Activated CD4-positive, alpha-beta T cell treated with anti-CD3 and anti-CD28 coated beads, Interleukin-2, amount 10 ng/mL, durations not matched to agents 24 days and 14 days (primary cell): ENCODE results near the gene HOXB3. TPM values are rescaled to one million over a fixed set of nuclear protein-coding genes. Genes with fewer than 3 reads are reported as not detected.

Source experiments
- DNase-seq: peaks from one replicate; pipeline ENCODE4 v3.0.0; 2022
- H3K27ac Mint-ChIP-seq: one replicate; pipeline ENCODE4 v1.8.0; 2022; ENCODE audit warnings: mild to moderate bottlenecking, mixed read lengths
- H3K27me3 Mint-ChIP-seq: one replicate; pipeline ENCODE4 v1.8.0; 2022; ENCODE audit warnings: mixed read lengths
- H3K36me3 Mint-ChIP-seq: one replicate; pipeline ENCODE4 v1.8.0; 2022; ENCODE audit warnings: low read depth, mild to moderate bottlenecking, mixed read lengths
- H3K4me1 Mint-ChIP-seq: one replicate; pipeline ENCODE4 v1.8.0; 2021; ENCODE audit warnings: mixed read lengths
- H3K4me3 Mint-ChIP-seq: one replicate; pipeline ENCODE4 v1.8.0; 2022; ENCODE audit warnings: mild to moderate bottlenecking, moderate library complexity, mixed read lengths
- H3K9me3 Mint-ChIP-seq: one replicate; pipeline ENCODE4 v1.8.0; 2021; ENCODE audit warnings: mixed read lengths
- intact Hi-C: fragments of 100-400 bp; cut with micrococcal nuclease; formaldehyde crosslinking; loops from one replicate; pipeline ENCODE4 v1.15.1; 2023
- total RNA-seq: library from RNA; stranded (reverse); gene quantifications from 2 replicates; pipeline ENCODE4 v1.2.3, GENCODE V29; 2022

Gene HOXB3
- total RNA-seq, 1 donor from 2014 or later = 3.7 TPM

DNA sequence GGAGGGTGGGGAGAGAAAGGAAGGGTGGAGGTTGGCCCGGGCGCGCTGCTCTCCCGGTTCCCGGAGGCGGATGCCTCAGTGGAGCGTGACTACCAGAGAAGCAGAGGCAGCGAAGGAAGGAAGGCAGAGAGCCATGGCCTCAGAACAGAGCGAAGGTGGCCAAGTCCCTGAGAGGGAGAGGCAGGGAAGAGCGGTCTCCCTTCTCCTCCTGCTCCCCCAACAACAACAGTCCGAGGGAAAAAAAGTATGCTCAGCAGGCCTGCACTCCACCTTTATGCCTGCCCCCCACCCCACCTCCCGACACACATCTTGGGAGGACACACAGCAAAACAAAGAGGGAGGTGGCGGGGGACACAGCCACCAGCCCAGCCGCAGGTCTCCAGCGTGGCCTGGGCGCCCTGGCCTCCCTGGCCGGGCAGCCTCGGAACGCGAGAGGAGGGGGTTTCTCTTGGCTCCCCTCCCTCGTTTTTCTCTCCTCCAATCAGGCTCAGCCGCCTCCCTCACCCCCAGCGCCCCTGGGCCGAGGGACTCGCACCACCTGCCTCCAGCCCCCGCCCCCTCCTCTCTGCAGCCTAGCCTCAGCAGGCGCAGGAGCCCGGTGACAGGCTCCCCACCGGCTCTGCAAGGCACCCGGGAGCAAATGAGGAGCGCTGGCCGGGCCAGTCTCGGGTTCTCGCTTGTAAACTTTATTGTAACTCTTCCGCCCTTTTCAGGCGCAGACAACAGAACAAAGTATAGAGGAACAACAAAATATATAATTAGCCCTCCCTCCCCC lies 21.8 kb upstream of the HOXB3 start:
- intact Hi-C loops = loop anchor here (2.0 to 10.0 kb wide), 4 partner anchors 15 to 1353 kb away; partner anchors contain the start of genes DLX4 and IGF2BP1
- Mint-ChIP-seq H3K4me3 (peak overlapping the region; percentile 89), H3K9me3 (no peaks in the 10 kb centered on the region), H3K4me1 (peaks cover 34% of the 10 kb centered on the region), H3K36me3 (peaks cover 7% of the 10 kb centered on the region), H3K27ac (peak overlapping the region; percentile 46), H3K27me3 (peaks cover 80% of the 10 kb centered on the region)
- peak; percentile 72 for DNase-seq

DNA sequence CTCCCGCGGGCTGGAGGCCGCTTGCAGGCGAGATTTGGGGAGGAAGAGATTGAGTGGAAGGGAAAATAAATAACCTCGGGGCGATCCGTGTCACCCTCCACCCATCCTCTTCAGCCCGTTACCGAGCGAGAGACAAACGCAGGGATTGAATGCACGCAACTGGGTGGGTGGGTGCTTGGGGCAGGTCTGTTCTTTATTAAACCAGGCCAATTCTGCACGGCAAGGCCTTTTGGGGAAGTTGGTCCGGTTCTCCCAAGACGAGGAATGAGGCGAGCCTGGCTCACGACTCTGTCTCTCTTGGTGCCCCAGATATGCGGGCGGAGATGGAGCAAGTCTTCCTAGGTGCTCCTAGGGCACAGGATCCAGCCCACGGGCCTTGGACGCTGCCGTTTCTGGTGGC lies 21.2 kb upstream of the HOXB3 start:
- Mint-ChIP-seq H3K27ac (peak overlapping the region; percentile 56), H3K4me1 (peaks cover 32% of the 10 kb centered on the region), H3K27me3 (peaks cover 80% of the 10 kb centered on the region), H3K4me3 (peak overlapping the region; percentile 89), H3K9me3 (no peaks in the 10 kb centered on the region), H3K36me3 (peaks cover 7% of the 10 kb centered on the region)
- intact Hi-C loops = loop anchor here (2.0 to 10.0 kb wide), 3 partner anchors 14 to 1354 kb away; partner anchors contain the start of genes DLX4 and IGF2BP1
- no peak for DNase-seq

DNA sequence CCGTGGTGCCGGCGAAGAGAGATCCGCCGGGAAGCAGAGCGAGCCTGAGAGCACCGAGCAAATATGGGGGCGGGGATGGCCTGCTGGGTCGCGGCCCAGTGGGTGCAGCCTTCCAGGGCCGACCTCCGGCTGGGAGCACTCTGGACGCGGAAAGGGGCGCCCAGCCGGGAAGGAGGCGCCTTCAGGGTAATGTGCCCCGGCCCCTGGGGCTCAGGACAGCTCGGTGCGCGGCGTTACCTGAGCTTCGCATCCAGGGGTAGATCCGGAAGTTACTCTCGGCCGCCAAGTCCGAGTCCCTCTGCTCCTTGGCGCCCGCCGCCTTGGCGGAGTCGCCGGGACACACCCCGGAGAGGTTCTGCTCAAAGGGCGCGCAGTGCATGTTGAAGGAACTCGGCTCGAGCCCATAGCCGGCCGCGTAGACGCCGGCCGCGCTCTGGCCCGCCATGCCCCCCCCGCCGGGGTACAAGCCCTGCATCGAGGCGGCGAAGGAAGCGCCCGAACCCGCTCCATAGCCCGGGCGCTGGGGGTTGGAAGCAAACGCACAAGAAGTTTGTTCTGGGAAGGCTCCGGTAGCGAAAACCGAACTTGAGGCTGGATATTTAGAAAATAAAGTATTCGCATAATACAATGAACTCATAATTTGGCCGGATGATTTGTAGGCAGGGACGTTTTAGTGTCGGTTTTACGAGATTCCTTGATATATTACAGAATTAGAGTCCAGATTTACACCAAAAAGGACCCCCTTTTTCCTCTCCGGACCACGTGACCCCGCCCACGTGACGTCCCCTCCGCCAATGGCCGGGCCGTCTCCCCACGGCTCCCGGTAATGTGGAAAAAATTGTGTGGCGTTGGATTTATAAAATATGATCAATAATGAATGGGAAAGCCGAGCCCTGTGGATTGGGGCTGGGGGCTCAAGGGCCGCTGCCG lies 20.5 kb upstream of the HOXB3 start, which contains the start of gene HOXB7:
HOXB7 (minus strand) TSS at position 736 of the 930 bp plus-strand sequence; CDS start at position 637, 99 bp downstream.
- DNase-seq = peak; percentile 90
- Mint-ChIP-seq H3K36me3 (peaks cover 7% of the 10 kb centered on the region), H3K9me3 (no peaks in the 10 kb centered on the region), H3K27ac (peak within 1 kb of the TSS; percentile 56), H3K4me3 (peak within 1 kb of the TSS; percentile 89), H3K4me1 (peaks cover 32% of the 10 kb centered on the region), H3K27me3 (peaks cover 76% of the 10 kb centered on the region)
- intact Hi-C loops = loop anchor here (2.0 to 10.0 kb wide), 3 partner anchors 14 to 1354 kb away; partner anchors contain the start of genes DLX4 and IGF2BP1

DNA sequence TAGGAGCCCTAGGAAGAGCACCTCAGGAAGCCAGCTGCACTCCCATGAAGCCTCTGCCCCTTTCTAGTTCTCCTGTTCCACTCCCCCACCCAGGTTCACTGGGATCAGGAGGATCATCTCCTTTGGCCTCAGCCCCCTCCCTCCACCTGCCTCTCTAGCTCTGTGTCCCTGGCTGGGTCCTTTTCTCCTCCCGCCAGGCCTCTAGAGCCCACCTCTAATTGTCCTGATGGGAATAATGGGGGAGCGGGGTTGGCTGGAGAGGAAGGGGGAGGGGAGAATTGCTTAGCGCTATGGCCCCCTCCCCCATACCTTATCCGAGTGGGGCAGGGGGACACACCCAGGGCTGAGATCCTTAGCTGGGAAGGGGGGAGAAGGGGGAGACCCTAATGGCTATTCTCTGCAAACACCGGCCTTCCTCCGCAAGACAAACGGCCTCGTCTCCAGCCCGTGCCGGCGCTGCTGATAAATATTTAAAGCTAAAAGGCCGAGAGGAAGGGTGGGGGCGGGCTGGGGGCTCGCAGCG lies 19.8 kb upstream of the HOXB3 start:
- Mint-ChIP-seq H3K4me3 (peak overlapping the region; percentile 89), H3K27ac (no peak overlapping the region), H3K9me3 (no peaks in the 10 kb centered on the region), H3K27me3 (peaks cover 75% of the 10 kb centered on the region), H3K36me3 (peaks cover 6% of the 10 kb centered on the region), H3K4me1 (peaks cover 30% of the 10 kb centered on the region)
- DNase-seq = no peak
- intact Hi-C loops = loop anchor here (2.0 to 10.0 kb wide), 3 partner anchors 13 to 1355 kb away; partner anchors contain the start of genes DLX4 and IGF2BP1

DNA sequence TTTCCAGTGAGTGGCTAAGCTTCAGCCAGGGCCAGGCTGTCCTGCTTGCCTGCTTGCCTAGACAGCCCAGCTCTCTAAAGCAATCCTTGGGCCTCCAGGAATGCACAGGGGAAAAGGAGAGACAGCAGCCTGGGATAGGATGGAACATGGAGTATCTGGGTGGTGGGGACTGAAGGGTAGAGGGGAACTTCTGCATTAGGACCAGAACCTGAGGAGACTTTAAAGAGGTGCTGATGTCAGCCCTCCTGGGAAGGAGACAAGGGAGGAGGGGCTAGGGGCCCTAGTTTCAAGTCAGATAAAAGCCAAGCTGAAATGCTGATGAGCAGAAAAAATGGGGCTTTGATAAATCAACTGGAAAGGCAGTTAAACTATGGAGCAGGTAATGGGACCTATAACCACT lies 19.0 kb upstream of the HOXB3 start:
- peaks cover 28% of the 10 kb centered on the region for H3K4me1 Mint-ChIP-seq

DNA sequence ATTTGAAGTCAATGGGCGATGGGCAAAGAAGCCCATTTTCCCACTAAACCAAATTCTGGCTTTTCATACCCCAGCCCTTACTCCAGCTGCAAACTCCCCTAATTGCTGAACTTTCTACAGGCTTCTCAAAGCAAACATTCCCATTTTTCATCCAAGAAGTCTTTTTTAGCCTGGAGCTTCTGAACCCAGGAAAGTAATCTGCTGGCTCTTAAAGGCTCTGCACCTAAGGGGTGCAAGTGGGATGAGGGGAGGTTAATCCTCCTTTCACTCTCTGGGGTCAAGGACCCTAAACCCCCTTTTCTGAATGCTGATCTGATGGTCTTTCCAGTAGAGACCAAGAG lies 18.4 kb upstream of the HOXB3 start:
- H3K9me3 Mint-ChIP-seq = no peaks in the 10 kb centered on the region
- peaks cover 25% of the 10 kb centered on the region for H3K4me1 Mint-ChIP-seq
- H3K36me3 Mint-ChIP-seq = peaks cover 4% of the 10 kb centered on the region
- intact Hi-C loops = no loop called here
- H3K27me3 Mint-ChIP-seq = peaks cover 75% of the 10 kb centered on the region
- no peak overlapping the region for H3K27ac Mint-ChIP-seq
- no peak for DNase-seq
- no peak overlapping the region for H3K4me3 Mint-ChIP-seq

More for the DNA sequence above, 19.0 kb upstream of the HOXB3 start:
- no peaks in the 10 kb centered on the region for H3K9me3 Mint-ChIP-seq
- intact Hi-C loops = no loop called here
- peaks cover 6% of the 10 kb centered on the region for H3K36me3 Mint-ChIP-seq
- peak overlapping the region; percentile 89 for H3K4me3 Mint-ChIP-seq
- H3K27me3 Mint-ChIP-seq = peaks cover 76% of the 10 kb centered on the region
- no peak overlapping the region for H3K27ac Mint-ChIP-seq
- no peak for DNase-seq

DNA sequence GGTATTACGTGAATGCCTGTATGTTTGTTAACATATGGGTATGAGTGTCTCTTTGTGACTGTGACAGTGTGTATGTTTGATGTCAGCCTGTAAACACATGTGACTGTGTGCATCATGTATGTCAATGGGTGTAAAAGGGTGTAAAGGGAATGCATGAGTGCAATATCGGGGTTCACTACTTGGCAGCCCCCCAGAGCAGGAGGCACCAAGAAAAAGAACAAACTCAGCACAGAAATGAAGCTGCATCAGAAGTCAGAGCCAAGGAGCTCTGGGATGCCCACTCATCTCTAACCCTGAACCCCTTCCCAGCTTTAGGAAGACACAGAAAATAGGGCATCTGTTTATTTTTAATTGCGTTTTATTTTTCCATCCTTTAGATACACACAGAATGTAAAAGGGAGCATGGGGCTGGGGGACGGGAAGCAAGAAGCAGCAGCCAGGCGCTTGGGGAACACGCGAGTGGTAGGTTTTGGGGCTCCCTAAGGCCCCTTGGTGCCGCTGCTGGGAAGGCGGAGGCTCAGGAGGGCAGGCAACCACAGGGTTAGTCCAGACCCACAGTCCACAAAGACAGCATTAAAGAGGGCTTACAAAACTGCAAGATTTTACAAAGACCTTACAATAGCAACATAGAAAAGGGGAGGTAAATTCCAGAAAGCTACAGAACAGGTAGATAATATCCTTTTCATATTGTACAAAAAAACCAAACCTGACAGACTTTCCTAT lies 17.0 kb upstream of the HOXB3 start:
- H3K27me3 Mint-ChIP-seq = peaks cover 79% of the 10 kb centered on the region
- H3K27ac Mint-ChIP-seq = no peak overlapping the region
- DNase-seq = no peak
- no peaks in the 10 kb centered on the region for H3K9me3 Mint-ChIP-seq
- intact Hi-C loops = no loop called here
- no peak overlapping the region for H3K4me3 Mint-ChIP-seq
- H3K4me1 Mint-ChIP-seq = peaks cover 25% of the 10 kb centered on the region
- H3K36me3 Mint-ChIP-seq = peaks cover 2% of the 10 kb centered on the region

DNA sequence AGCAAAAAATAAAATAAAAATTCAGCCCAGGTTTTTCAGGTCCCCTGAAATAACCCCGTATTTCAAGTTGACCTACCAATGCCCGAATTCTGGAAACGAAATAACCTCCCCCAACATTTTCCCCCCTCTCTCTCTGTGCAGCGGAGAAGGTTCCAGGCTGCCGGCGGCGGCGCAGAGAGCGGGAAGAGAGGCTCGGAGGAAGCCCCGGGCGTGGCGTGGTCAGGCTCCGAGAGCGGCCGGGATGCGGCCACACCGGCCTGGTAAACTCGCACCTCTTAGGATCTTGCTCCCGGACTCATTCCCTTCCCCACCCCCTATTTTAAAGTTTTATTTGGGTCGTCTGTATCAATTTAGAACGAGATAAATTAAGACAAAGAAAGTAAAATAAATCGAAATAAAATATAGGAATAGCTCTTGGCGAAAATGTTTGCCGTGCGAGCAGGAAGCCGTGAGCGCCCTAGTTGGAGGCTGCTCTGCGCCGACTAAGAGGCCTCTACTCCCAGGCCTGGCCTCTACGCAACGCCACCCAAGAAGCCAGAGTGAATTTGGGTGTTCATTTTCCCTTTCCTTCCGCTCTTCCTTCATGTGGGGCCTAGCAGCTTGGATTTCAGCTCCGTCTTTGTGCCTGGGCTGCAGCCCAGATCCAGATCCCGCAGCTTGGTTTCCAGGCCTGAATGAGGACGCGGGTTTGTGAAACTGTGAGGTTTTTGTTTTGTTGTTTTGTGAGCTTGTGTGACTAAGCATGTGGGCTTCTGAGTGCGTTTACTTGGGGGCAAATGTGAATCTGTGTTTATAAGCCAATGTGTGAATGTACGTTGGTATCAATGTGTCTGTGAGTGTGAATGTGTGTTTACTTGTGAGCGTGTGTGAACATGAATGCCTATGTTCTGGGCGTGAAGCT lies 16.2 kb upstream of the HOXB3 start:
- Mint-ChIP-seq H3K4me3 (no peak overlapping the region), H3K36me3 (peaks cover under 1% of the 10 kb centered on the region), H3K4me1 (peaks cover 23% of the 10 kb centered on the region), H3K27me3 (peaks cover 81% of the 10 kb centered on the region), H3K9me3 (no peaks in the 10 kb centered on the region), H3K27ac (no peak overlapping the region)
- intact Hi-C loops = no loop called here
- no peak for DNase-seq

DNA sequence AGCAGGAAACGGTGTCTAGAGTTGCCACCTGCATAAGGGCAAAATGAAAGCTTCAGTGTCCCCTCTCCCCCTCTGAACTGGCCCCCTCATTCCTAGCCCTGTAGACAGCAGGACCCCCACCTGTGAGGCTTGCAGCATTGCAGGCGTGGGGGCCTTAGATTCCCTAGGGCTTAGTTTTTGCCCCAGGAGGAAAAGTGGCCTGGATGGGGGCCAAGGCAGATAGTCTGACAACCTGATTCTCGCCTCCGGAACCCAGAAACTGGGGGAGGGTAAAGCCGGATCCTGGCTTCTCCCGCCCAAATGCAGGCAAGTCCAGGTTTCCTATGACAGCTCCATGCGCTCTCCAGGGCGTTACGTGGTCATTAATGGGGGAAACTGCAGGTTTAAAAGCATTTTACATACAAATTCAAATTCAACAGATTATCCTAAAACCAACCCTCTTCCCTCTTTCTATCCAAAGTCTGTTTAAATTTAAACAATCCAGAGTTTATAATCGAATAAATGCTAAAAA lies 15.4 kb upstream of the HOXB3 start:
- peaks cover 82% of the 10 kb centered on the region for H3K27me3 Mint-ChIP-seq
- intact Hi-C loops = no loop called here
- H3K4me3 Mint-ChIP-seq = no peak overlapping the region
- peaks cover 19% of the 10 kb centered on the region for H3K4me1 Mint-ChIP-seq
- H3K9me3 Mint-ChIP-seq = no peaks in the 10 kb centered on the region
- no peak overlapping the region for H3K27ac Mint-ChIP-seq
- no peaks in the 10 kb centered on the region for H3K36me3 Mint-ChIP-seq
- DNase-seq = no peak

DNA sequence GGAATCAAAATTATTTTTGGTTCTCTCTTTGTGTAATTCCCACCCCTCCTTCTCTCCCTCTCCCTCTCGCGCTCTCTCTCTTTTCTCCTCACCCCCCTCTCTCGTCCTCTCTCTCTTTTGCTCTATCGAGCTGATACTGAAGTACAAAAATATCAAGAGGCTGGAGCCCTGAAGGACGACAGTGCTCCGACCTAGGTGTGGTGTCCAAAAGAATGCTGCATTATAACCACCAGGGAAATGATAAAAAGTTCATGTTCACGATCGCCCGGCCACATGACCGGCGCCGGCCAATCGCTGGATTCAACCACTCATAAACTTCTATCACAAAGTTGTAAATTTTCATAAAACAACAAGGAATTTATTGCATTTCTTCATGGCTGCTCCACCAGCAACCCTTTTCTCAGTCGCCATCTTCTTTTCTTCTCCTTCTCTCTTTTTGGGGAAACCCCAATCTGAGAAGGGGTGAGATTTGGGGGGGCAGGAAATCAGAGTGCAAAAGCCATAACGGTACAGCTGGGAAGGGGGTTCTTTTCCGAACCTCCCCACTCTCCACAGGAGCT lies 14.8 kb upstream of the HOXB3 start, which contains the start of gene HOXB6:
HOXB6 (minus strand) TSS at position 217 of the 560 bp plus-strand sequence. CDS start 6,836 bp downstream, outside the sequence.
- no peak for DNase-seq
- Mint-ChIP-seq H3K27ac (no peak within 1 kb of the TSS), H3K36me3 (no peaks in the 10 kb centered on the region)

DNA sequence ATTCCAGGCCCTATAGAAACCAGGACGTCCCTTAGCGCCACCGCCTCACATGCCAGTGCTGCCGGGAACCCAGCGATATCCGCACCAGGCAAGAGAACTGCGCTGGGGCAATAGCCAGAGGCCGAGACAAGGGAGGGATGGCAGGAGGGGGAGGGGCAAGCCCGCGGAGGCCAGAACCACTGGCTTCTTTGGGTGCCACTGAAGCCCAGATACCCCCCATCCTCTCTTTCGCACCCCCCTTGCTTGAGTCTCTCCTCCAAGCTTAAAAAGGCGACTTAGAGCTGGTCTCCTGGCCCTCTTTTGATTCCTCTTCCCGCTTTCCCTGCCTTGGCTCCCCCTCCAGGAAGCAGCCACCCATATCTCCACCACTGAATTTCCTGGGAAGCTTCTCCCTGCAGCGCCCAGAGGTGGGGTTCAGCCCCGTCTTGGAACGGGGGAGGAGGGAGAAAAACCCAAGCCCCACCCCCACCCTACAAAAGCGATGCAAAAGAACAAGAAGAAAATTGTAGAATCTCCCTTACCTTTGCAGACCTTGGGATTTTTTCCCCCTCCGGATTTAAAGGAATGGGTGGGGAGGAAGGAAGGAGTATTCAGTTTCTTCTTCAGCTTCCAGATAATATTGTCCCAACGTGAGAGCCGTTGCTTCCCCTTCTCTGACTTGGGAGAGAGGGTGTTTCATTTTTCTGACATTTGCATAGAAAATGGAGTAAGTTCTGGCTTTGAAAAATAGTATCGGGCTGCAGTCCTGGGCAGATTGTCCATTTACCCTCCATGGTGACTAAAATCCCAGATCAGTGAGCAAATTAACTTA lies 14.1 kb upstream of the HOXB3 start:
- Mint-ChIP-seq H3K27ac (no peak overlapping the region), H3K9me3 (no peaks in the 10 kb centered on the region), H3K4me1 (peaks cover 19% of the 10 kb centered on the region), H3K27me3 (peaks cover 87% of the 10 kb centered on the region), H3K36me3 (no peaks in the 10 kb centered on the region), H3K4me3 (no peak overlapping the region)
- intact Hi-C loops = no loop called here
- DNase-seq = no peak

More for the DNA sequence above, 14.8 kb upstream of the HOXB3 start, which contains the start of gene HOXB6:
- peak within 1 kb of the TSS; percentile 21 for H3K4me3 Mint-ChIP-seq
- peaks cover 87% of the 10 kb centered on the region for H3K27me3 Mint-ChIP-seq
- no peaks in the 10 kb centered on the region for H3K9me3 Mint-ChIP-seq
- intact Hi-C loops = no loop called here
- H3K4me1 Mint-ChIP-seq = peaks cover 19% of the 10 kb centered on the region
